ENCODE data around the gene CCDC138. TPM values are rescaled to one million over a fixed set of nuclear protein-coding genes. Genes with fewer than 3 reads are reported as not detected.

Gene CCDC138
- total RNA-seq, 1 donor from 2014 or later = 6.1 TPM

DNA sequence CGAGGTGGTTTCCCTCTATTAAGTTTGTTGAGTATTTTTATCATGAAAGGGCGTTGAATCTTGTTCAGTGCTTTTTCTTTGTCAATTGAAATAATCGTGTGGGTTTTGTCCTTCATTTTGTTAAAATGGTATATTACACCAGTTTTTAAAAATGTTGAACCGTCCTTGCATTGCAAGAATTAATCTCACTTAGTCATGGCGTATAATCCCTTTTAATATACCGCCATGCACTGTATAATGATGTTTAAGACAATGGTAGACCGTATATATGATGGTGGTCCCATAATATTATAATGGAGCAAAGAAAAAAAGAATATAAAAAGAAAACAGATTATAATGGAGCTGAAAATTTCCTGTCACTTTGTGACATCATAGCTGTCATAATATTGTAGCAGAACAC lies 50.6 kb downstream of the CCDC138 start:
- no peaks in the 10 kb centered on the region for H3K4me1 Mint-ChIP-seq (ENCODE audit: low read depth, unreplicated experiment)
- Histone ChIP-seq H3K36me3 (ENCODE audit: insufficient read depth, low read length) (no peaks in the 10 kb centered on the region), H3K79me2 (ENCODE audit: insufficient read depth, low read length) (no peaks in the 10 kb centered on the region), H3K4me2 (ENCODE audit: low read length) (no peak overlapping the region), H3K4me1 (ENCODE audit: insufficient read depth, low read length) (no peaks in the 10 kb centered on the region), H3K9ac (ENCODE audit: low read length) (no peak overlapping the region), H3K27ac (ENCODE audit: low read depth, low read length) (no peak overlapping the region), H3K9me3 (ENCODE audit: insufficient read depth, low read depth, low read length) (no peaks in the 10 kb centered on the region), H4K20me1 (ENCODE audit: insufficient read depth, low read length) (no peaks in the 10 kb centered on the region), H3K4me3 (ENCODE audit: insufficient read depth, low read depth, low read length) (no peak overlapping the region), H2AFZ (ENCODE audit: low read depth, low read length) (no peak overlapping the region), H3K27me3 (ENCODE audit: insufficient read depth, low read length) (no peaks in the 10 kb centered on the region)
- no peaks in the 10 kb centered on the region for H3K27me3 Mint-ChIP-seq (ENCODE audit: low read depth, unreplicated experiment)
- H3K36me3 Mint-ChIP-seq (ENCODE audit: low read depth, unreplicated experiment) = peaks cover 8% of the 10 kb centered on the region
- no peak overlapping the region for H3K4me3 Mint-ChIP-seq (ENCODE audit: unreplicated experiment)
- DNase-seq (ENCODE audit: low read depth) (no peak), FAIRE-seq (no peak)
- no peak overlapping the region for H3K27ac Mint-ChIP-seq (ENCODE audit: unreplicated experiment)
- no peak for TF ChIP-seq EZH2 (IDR thresholded peaks at IDR 0.05; ENCODE audit: insufficient read depth, low read length)
- TF ChIP-seq, protein P1, sequence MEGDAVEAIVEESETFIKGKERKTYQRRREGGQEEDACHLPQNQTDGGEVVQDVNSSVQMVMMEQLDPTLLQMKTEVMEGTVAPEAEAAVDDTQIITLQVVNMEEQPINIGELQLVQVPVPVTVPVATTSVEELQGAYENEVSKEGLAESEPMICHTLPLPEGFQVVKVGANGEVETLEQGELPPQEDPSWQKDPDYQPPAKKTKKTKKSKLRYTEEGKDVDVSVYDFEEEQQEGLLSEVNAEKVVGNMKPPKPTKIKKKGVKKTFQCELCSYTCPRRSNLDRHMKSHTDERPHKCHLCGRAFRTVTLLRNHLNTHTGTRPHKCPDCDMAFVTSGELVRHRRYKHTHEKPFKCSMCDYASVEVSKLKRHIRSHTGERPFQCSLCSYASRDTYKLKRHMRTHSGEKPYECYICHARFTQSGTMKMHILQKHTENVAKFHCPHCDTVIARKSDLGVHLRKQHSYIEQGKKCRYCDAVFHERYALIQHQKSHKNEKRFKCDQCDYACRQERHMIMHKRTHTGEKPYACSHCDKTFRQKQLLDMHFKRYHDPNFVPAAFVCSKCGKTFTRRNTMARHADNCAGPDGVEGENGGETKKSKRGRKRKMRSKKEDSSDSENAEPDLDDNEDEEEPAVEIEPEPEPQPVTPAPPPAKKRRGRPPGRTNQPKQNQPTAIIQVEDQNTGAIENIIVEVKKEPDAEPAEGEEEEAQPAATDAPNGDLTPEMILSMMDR (IDR thresholded peaks at IDR 0.05; ENCODE audit: insufficient read depth, low read depth, low read length) = no peak
- H3K9me3 Mint-ChIP-seq (ENCODE audit: unreplicated experiment) = peaks cover 8% of the 10 kb centered on the region

DNA sequence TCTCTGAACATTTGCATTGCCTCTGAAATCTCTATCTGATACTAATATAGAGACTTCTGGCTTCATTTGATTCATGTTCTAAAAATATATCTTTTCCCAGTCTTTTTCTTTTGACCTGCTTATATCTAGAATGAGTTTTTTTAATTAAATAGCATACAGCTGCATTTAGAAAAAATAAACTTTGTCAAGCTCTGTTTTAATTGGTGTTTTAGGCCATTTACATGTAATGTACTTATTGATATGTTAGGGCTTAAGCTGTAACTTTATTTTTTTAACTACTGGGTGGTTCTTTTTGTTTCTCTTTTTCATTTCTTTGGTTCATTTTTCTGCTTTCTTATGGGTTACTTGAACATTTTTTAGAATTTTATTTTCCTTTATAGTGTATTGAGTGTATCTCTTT lies 54.9 kb downstream of the CCDC138 start:
- no peaks in the 10 kb centered on the region for H3K27me3 ChIP-seq (ENCODE audit: insufficient read depth, low read length)
- no peak overlapping the region for H3K27ac ChIP-seq (ENCODE audit: low read depth, low read length)
- no peak overlapping the region for H3K4me2 ChIP-seq (ENCODE audit: low read length)
- peaks cover 8% of the 10 kb centered on the region for H3K9me3 Mint-ChIP-seq (ENCODE audit: unreplicated experiment)
- no peak overlapping the region for H3K27ac Mint-ChIP-seq (ENCODE audit: unreplicated experiment)
- no peaks in the 10 kb centered on the region for H3K9me3 ChIP-seq (ENCODE audit: insufficient read depth, low read depth, low read length)
- DNase-seq (ENCODE audit: low read depth) (no peak), FAIRE-seq (no peak)
- no peak overlapping the region for H3K4me3 Mint-ChIP-seq (ENCODE audit: unreplicated experiment)
- no peaks in the 10 kb centered on the region for H4K20me1 ChIP-seq (ENCODE audit: insufficient read depth, low read length)
- H3K36me3 ChIP-seq (ENCODE audit: insufficient read depth, low read length) = no peaks in the 10 kb centered on the region
- H3K4me1 Mint-ChIP-seq (ENCODE audit: low read depth, unreplicated experiment) = no peaks in the 10 kb centered on the region
- no peak overlapping the region for H3K9ac ChIP-seq (ENCODE audit: low read length)
- H3K36me3 Mint-ChIP-seq (ENCODE audit: low read depth, unreplicated experiment) = peaks cover 8% of the 10 kb centered on the region
- H3K4me3 ChIP-seq (ENCODE audit: insufficient read depth, low read depth, low read length) = no peak overlapping the region
- H2AFZ ChIP-seq (ENCODE audit: low read depth, low read length) = no peak overlapping the region
- TF ChIP-seq EZH2 (IDR thresholded peaks at IDR 0.05; ENCODE audit: insufficient read depth, low read length) = no peak
- TF ChIP-seq, protein P1 (IDR thresholded peaks at IDR 0.05; ENCODE audit: insufficient read depth, low read depth, low read length) = no peak
- H3K79me2 ChIP-seq (ENCODE audit: insufficient read depth, low read length) = no peaks in the 10 kb centered on the region
- no peaks in the 10 kb centered on the region for H3K4me1 ChIP-seq (ENCODE audit: insufficient read depth, low read length)
- H3K27me3 Mint-ChIP-seq (ENCODE audit: low read depth, unreplicated experiment) = no peaks in the 10 kb centered on the region

DNA sequence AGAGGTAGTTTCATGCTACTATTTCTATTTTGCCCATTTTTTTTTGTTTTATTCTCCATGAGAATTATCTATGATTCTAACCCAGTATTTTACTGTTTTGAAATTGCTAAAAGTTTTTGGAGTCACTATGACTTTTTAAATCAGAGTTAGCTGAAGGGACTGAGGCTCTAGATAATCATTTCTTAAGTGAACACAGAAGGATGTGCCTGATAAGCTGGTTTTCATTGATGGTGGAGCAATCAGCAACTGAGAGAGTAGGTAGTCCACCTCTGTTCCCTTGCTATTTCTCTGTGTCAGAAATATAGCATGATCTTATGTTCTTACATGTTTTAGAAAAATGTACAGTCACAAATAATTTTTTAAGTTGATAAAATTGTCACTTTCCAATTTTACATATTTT lies 59.4 kb downstream of the CCDC138 start:
- DNase-seq (ENCODE audit: low read depth) (no peak), FAIRE-seq (no peak)
- TF ChIP-seq EZH2 (IDR thresholded peaks at IDR 0.05; ENCODE audit: insufficient read depth, low read length) = no peak
- TF ChIP-seq, protein P1 (IDR thresholded peaks at IDR 0.05; ENCODE audit: insufficient read depth, low read depth, low read length) = no peak
- peaks cover 5% of the 10 kb centered on the region for H3K4me1 Mint-ChIP-seq (ENCODE audit: low read depth, unreplicated experiment)
- no peaks in the 10 kb centered on the region for H3K27me3 Mint-ChIP-seq (ENCODE audit: low read depth, unreplicated experiment)
- H3K9ac ChIP-seq (ENCODE audit: low read length) = no peak overlapping the region
- no peak overlapping the region for H3K4me3 Mint-ChIP-seq (ENCODE audit: unreplicated experiment)
- no peak overlapping the region for H3K4me2 ChIP-seq (ENCODE audit: low read length)
- H2AFZ ChIP-seq (ENCODE audit: low read depth, low read length) = no peak overlapping the region
- H3K27me3 ChIP-seq (ENCODE audit: insufficient read depth, low read length) = no peaks in the 10 kb centered on the region
- no peaks in the 10 kb centered on the region for H3K9me3 ChIP-seq (ENCODE audit: insufficient read depth, low read depth, low read length)
- no peak overlapping the region for H3K27ac Mint-ChIP-seq (ENCODE audit: unreplicated experiment)
- H3K79me2 ChIP-seq (ENCODE audit: insufficient read depth, low read length) = no peaks in the 10 kb centered on the region
- no peaks in the 10 kb centered on the region for H3K4me1 ChIP-seq (ENCODE audit: insufficient read depth, low read length)
- no peaks in the 10 kb centered on the region for H3K9me3 Mint-ChIP-seq (ENCODE audit: unreplicated experiment)
- no peak overlapping the region for H3K27ac ChIP-seq (ENCODE audit: low read depth, low read length)
- H3K4me3 ChIP-seq (ENCODE audit: insufficient read depth, low read depth, low read length) = no peak overlapping the region
- no peaks in the 10 kb centered on the region for H4K20me1 ChIP-seq (ENCODE audit: insufficient read depth, low read length)
- H3K36me3 Mint-ChIP-seq (ENCODE audit: low read depth, unreplicated experiment) = peaks cover 9% of the 10 kb centered on the region
- H3K36me3 ChIP-seq (ENCODE audit: insufficient read depth, low read length) = no peaks in the 10 kb centered on the region

Data from astrocyte (in vitro differentiated cells and primary cell).